MCF 10A (cell line): ENCODE results near the gene ARL6IP6. TPM values are rescaled to one million over a fixed set of nuclear protein-coding genes. Genes with fewer than 3 reads are reported as not detected.
"Not testable (repeated sequence)": the region's sequence is repeated elsewhere in the genome, so short reads cannot be mapped to it uniquely, and the experiment has no call there.

Experiments used
- BruUV-seq: library from RNA; stranded (reverse); fragments of 400-500 nt; replicated peaks from 2 replicates; lab custom pipeline; 2021; lab: Mats Ljungman, UMichigan
- CTCF ChIA-PET: fragments of 300-600 bp; sonication (Branson Sonifier 250); formaldehyde crosslinking; extraction: SDS; loops from one replicate; lab custom pipeline; 2021; ENCODE audit warnings: antibody characterized with exemption, inconsistent platforms; lab: Yijun Ruan, JAX
- POLR2A ChIA-PET: fragments of 300-600, 350-650 bp; sonication (Branson Sonifier 250); formaldehyde crosslinking; extraction: SDS; loops from one replicate; lab custom pipeline; 2020; ENCODE audit warnings: antibody characterized with exemption, inconsistent platforms; lab: Yijun Ruan, JAX
- DNase-seq: peaks from one replicate; pipeline ENCODE4 v3.0.0-alpha.2; 2018; ENCODE audit not compliant: unreplicated experiment
- H3K27ac Mint-ChIP-seq: one replicate; pipeline ENCODE4 v1.8.0; 2022; ENCODE audit warnings: mild to moderate bottlenecking, low read depth, mixed read lengths; ENCODE audit not compliant: unreplicated experiment
- H3K27me3 Mint-ChIP-seq: one replicate; pipeline ENCODE4 v1.8.0; 2022; ENCODE audit warnings: mixed read lengths; ENCODE audit not compliant: insufficient read depth, unreplicated experiment
- H3K36me3 Mint-ChIP-seq: one replicate; pipeline ENCODE4 v1.8.0; 2022; ENCODE audit warnings: mild to moderate bottlenecking, moderate library complexity, mixed read lengths; ENCODE audit not compliant: insufficient read depth, unreplicated experiment
- H3K4me1 Mint-ChIP-seq: one replicate; pipeline ENCODE4 v1.8.0; 2022; ENCODE audit warnings: mixed read lengths; ENCODE audit not compliant: insufficient read depth, unreplicated experiment
- H3K4me3 Mint-ChIP-seq: one replicate; pipeline ENCODE4 v1.8.0; 2022; ENCODE audit warnings: mild to moderate bottlenecking, moderate library complexity, mixed read lengths; ENCODE audit not compliant: unreplicated experiment
- H3K9me3 Mint-ChIP-seq: one replicate; pipeline ENCODE4 v1.8.0; 2022; ENCODE audit warnings: mixed read lengths; ENCODE audit not compliant: unreplicated experiment
- intact Hi-C: fragments of 100-400 bp; cut with micrococcal nuclease; formaldehyde crosslinking; loops from 2 replicates; pipeline ENCODE4 v1.14.1; 2022
- total RNA-seq: library from RNA; stranded (reverse); gene quantifications from 2 replicates; pipeline ENCODE4 v1.2.3, GENCODE V29; 2022
- TF ChIP-seq, protein P1 (sequence below): fragments of 200-600 bp; IDR thresholded peaks from one replicate; pipeline ENCODE4 v1.8.0; 2022; ENCODE audit warnings: antibody characterized with exemption, mild to moderate bottlenecking; ENCODE audit not compliant: unreplicated experiment

Gene ARL6IP6
- total RNA-seq, 1 experiment from 2014 or later = 23.7 TPM

GRCh38 chr2:152740743-152741328 lies 22.4 kb downstream of the ARL6IP6 start:
- Mint-ChIP-seq H3K27ac (no peak overlapping the region), H3K9me3 (no peaks in the 10 kb centered on the region), H3K4me3 (no peak overlapping the region), H3K36me3 (peaks cover 39% of the 10 kb centered on the region), H3K4me1 (no peaks in the 10 kb centered on the region), H3K27me3 (no peaks in the 10 kb centered on the region)
- intact Hi-C loops = loop anchor here (5.0 to 10.0 kb wide), 4 partner anchors 184 to 1634 kb away; partner anchors contain the start of gene STAM2
- DNase-seq = peak; percentile 63
- BruUV-seq = no TSS peak
- POLR2A ChIA-PET = no interaction called here
- TF ChIP-seq, protein P1, sequence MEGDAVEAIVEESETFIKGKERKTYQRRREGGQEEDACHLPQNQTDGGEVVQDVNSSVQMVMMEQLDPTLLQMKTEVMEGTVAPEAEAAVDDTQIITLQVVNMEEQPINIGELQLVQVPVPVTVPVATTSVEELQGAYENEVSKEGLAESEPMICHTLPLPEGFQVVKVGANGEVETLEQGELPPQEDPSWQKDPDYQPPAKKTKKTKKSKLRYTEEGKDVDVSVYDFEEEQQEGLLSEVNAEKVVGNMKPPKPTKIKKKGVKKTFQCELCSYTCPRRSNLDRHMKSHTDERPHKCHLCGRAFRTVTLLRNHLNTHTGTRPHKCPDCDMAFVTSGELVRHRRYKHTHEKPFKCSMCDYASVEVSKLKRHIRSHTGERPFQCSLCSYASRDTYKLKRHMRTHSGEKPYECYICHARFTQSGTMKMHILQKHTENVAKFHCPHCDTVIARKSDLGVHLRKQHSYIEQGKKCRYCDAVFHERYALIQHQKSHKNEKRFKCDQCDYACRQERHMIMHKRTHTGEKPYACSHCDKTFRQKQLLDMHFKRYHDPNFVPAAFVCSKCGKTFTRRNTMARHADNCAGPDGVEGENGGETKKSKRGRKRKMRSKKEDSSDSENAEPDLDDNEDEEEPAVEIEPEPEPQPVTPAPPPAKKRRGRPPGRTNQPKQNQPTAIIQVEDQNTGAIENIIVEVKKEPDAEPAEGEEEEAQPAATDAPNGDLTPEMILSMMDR = peak; percentile 81
- CTCF ChIA-PET = interaction anchor here (0.6 to 1.5 kb wide), 5 partner anchors 9 to 1047 kb away, joined by 3 to 8 read pairs (median 4); no protein-coding TSS in a partner anchor

DNA sequence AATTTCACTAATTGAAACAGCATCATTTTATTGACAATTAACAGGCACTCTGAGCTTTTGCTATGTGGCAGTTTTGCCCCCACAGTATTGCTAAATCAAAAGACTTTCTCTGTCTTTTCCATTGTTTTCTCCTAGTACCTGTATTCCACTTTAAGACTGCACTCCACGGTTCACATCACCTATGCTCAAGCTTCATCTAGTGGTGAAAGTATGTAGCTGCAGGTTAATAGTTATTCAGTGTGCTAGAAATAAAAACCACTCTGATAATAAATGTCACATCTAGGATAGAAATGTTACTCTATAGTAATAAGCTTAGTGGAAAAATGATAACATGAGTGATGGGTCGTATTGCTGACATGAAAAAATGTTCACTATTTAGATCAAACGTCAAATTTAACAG lies 24.6 kb downstream of the ARL6IP6 start:
- POLR2A ChIA-PET = interaction anchor here (0.9 to 1.6 kb wide), 5 partner anchors 16 to 568 kb away, joined by 3 to 11 read pairs (median 5); partner anchors contain the start of genes ARL6IP6, PRPF40A and STAM2
- Mint-ChIP-seq H3K27ac (no peak overlapping the region), H3K27me3 (no peaks in the 10 kb centered on the region), H3K36me3 (peaks cover 24% of the 10 kb centered on the region), H3K9me3 (no peaks in the 10 kb centered on the region), H3K4me3 (no peak overlapping the region), H3K4me1 (peaks cover 9% of the 10 kb centered on the region)
- peak; percentile 41 for DNase-seq
- TF ChIP-seq, protein P1 = peak; percentile 36
- intact Hi-C loops = loop anchor here (1.0 to 10.0 kb wide), 5 partner anchors 182 to 1632 kb away; partner anchors contain the start of genes RPRM and STAM2
- no TSS peak for BruUV-seq
- CTCF ChIA-PET = interaction anchor here (0.5 to 3.4 kb wide), 48 partner anchors 10 to 855 kb away, joined by 3 to 36 read pairs (median 3); partner anchors contain the start of genes ARL6IP6, PRPF40A and RPRM

GRCh38 chr2:152747751-152748150 lies 29.3 kb downstream of the ARL6IP6 start:
- intact Hi-C loops = loop anchor here (10.0 kb wide), 3 partner anchors 177 to 1627 kb away; partner anchors contain the start of gene STAM2
- H3K27ac Mint-ChIP-seq, H3K4me3 Mint-ChIP-seq, H3K4me1 Mint-ChIP-seq, H3K9me3 Mint-ChIP-seq, BruUV-seq, H3K27me3 Mint-ChIP-seq, POLR2A ChIA-PET: not testable (repeated sequence)
- CTCF ChIA-PET = interaction anchor here (0.6 to 2.1 kb wide), 4 partner anchors 9 to 874 kb away, joined by 3 to 8 read pairs (median 4); partner anchors contain the start of gene RPRM
- DNase-seq = peak; percentile 48
- peaks cover 28% of the 10 kb centered on the region for H3K36me3 Mint-ChIP-seq

DNA sequence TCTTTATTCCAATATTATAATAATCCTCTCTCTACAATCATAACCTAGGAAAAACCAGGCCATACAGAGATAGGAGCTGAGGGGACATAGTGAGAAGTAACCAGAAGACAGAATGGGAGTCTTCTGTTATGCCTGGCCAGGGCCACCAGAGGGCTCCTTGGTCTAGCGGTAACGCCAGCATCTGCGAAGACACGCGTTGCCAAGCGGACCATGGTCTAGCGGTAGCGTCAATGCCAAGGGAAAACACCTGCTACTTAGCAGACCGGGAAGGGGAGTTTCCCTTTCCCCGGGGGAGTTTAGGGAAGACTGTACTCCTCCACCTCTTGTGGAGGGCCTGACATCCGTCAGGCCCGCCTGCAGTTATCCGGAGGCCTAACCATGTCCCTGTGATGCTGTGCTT lies 36.6 kb downstream of the ARL6IP6 start:
- POLR2A ChIA-PET = no interaction called here
- Mint-ChIP-seq H3K9me3 (no peaks in the 10 kb centered on the region), H3K27ac (no peak overlapping the region), H3K36me3 (peaks cover 32% of the 10 kb centered on the region), H3K4me1 (no peaks in the 10 kb centered on the region), H3K4me3 (no peak overlapping the region), H3K27me3 (no peaks in the 10 kb centered on the region)
- TF ChIP-seq, protein P1 = peak; percentile 21
- CTCF ChIA-PET = interaction anchor here (0.8 to 1.1 kb wide), 2 partner anchors 13 to 35 kb away, joined by 3 to 7 read pairs; no protein-coding TSS in a partner anchor
- BruUV-seq = no TSS peak
- intact Hi-C loops = loop anchor here (5.0 kb wide), 1 partner anchor 412 kb away; no protein-coding TSS in a partner anchor
- no peak for DNase-seq
